ENCODE data around the gene CASZ1. TPM values are rescaled to one million over a fixed set of nuclear protein-coding genes. Genes with fewer than 3 reads are reported as not detected.

CASZ1 gene
- total RNA-seq, 1 donor from 2014 or later, result 9.2 TPM

GRCh38 chr1:10652626-10653025 lies 143.8 kb downstream of the CASZ1 start:
- Histone ChIP-seq H3K4me3 (ENCODE audit: low read depth, low read length) (no peak overlapping the region), H3K36me3 (ENCODE audit: control insufficient read depth, insufficient read depth, low read length) (peaks cover 23% of the 10 kb centered on the region), H3K27me3 (ENCODE audit: control insufficient read depth, insufficient read depth, low read length) (no peaks in the 10 kb centered on the region)
- DNase-seq (ENCODE audit: low read depth), result no peak
- FAIRE-seq, result no peak
- no peak for TF ChIP-seq CTCF (IDR thresholded peaks at IDR 0.05; ENCODE audit: insufficient read depth, low read length, severe bottlenecking)

GRCh38 chr1:10651793-10652192 lies 144.7 kb downstream of the CASZ1 start:
- no peak for FAIRE-seq

DNA sequence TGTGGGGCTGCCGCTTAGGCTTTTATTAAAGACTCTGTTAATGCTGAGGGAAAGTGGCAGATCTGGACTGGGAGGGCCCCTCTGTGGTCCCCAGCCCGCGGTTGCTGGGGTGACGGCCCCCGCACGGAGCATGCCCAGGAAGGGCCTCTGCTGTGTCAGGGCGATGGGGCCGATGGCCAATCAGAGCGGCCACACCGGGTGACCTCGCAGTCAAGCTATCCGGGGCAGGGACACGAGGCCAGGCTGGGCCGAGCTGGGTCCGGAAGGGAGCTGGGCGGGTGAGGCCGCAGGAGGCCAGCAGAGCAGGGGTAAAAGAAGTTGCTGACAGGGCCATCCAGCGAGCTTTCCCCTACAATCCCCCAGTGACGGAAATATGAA lies 145.1 kb downstream of the CASZ1 start:
- Histone ChIP-seq H3K4me3 (ENCODE audit: low read depth, low read length) (no peak overlapping the region), H3K27me3 (ENCODE audit: control insufficient read depth, insufficient read depth, low read length) (no peaks in the 10 kb centered on the region), H3K36me3 (ENCODE audit: control insufficient read depth, insufficient read depth, low read length) (peaks cover 25% of the 10 kb centered on the region)
- DNase-seq (ENCODE audit: low read depth) (no peak), FAIRE-seq (no peak)
- TF ChIP-seq CTCF (IDR thresholded peaks at IDR 0.05; ENCODE audit: insufficient read depth, low read length, severe bottlenecking), result no peak

More at GRCh38 chr1:10651793-10652192, 144.7 kb downstream of the CASZ1 start:
- DNase-seq (ENCODE audit: low read depth), result no peak
- no peak for TF ChIP-seq CTCF (IDR thresholded peaks at IDR 0.05; ENCODE audit: insufficient read depth, low read length, severe bottlenecking)
- Histone ChIP-seq H3K36me3 (ENCODE audit: control insufficient read depth, insufficient read depth, low read length) (peaks cover 25% of the 10 kb centered on the region), H3K4me3 (ENCODE audit: low read depth, low read length) (no peak overlapping the region), H3K27me3 (ENCODE audit: control insufficient read depth, insufficient read depth, low read length) (no peaks in the 10 kb centered on the region)

DNA sequence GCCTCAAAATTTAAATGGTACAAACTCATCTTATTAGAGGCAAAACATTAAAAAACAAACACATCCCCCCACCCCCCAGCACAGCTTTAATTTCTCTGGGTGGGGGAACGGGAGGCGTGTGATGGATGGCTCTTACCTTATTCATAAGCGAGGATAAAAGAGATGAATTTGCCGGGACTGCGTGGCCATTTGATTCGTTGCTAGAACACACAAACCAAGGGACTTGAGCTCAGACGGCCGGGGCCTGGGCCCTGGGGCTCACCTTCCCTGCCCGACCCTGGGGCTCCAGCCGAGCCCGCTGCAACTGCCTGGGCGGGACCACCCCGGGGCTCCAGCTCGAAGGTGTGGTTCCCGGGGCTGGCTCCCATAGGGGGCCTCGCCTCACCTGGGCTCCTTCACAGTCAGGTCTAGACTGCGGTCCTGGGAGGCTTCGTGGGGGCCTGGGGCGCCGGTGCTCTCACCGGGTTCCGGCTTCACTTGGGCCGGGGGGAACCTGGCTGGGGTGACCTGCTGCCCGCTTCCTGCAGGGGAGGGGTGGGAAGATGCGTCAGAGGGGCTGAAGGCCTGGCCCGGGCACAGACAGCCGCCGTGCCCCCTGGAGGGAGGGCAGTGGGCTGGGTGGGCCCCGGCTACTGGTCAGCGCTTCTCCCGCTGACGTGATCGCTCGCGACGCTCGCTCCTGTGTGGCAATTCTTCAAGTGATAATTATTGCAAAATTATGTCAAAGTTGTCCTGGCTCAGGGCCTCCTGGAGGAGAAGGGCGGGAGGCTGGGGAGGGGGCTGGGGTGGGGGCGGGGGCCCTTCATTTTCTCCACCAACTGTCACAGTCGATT lies 145.7 kb downstream of the CASZ1 start:
- no peaks in the 10 kb centered on the region for H3K27me3 ChIP-seq (ENCODE audit: control insufficient read depth, insufficient read depth, low read length)
- H3K4me3 ChIP-seq (ENCODE audit: low read depth, low read length), result no peak overlapping the region
- FAIRE-seq, result no peak
- DNase-seq (ENCODE audit: low read depth), result no peak
- TF ChIP-seq CTCF (IDR thresholded peaks at IDR 0.05; ENCODE audit: insufficient read depth, low read length, severe bottlenecking), result no peak
- peaks cover 21% of the 10 kb centered on the region for H3K36me3 ChIP-seq (ENCODE audit: control insufficient read depth, insufficient read depth, low read length)

GRCh38 chr1:10649517-10650201 lies 146.8 kb downstream of the CASZ1 start:
- no peak for DNase-seq (ENCODE audit: low read depth)
- Histone ChIP-seq H3K36me3 (ENCODE audit: control insufficient read depth, insufficient read depth, low read length) (peaks cover 20% of the 10 kb centered on the region), H3K27me3 (ENCODE audit: control insufficient read depth, insufficient read depth, low read length) (no peaks in the 10 kb centered on the region), H3K4me3 (ENCODE audit: low read depth, low read length) (no peak overlapping the region)
- TF ChIP-seq CTCF (IDR thresholded peaks at IDR 0.05; ENCODE audit: insufficient read depth, low read length, severe bottlenecking), result no peak
- no peak for FAIRE-seq

Measured in bronchial epithelial cell (primary cell).